ENCODE data around the gene RET. TPM values are rescaled to one million over a fixed set of nuclear protein-coding genes. Genes with fewer than 3 reads are reported as not detected.

The RET gene
- total RNA-seq, 4 donors from 2014 or later: 0.27 to 2.1 (median 0.88) TPM

GRCh38 chr10:43061760-43062159 lies 15.1 kb upstream of the RET start:
- intact Hi-C loops (cut with DNase I): no loop called here
- 92 to 100% methylated on average over 4 to 8 of the region's 9 CpGs for WGBS, 2 donors
- no peak overlapping the region for H3K4me3 ChIP-seq (replicated peaks in 1 of 3)
- no peaks in the 10 kb centered on the region for H3K4me1 ChIP-seq
- no peaks in the 10 kb centered on the region for H3K27me3 ChIP-seq
- no peaks in the 10 kb centered on the region for H3K36me3 ChIP-seq
- no peak for TF ChIP-seq POLR2A (IDR thresholded peaks at IDR 0.05)
- TF ChIP-seq CTCF (IDR thresholded peaks at IDR 0.05): no peak
- H3K27ac ChIP-seq: no peak overlapping the region
- no peaks in the 10 kb centered on the region for H3K9me3 ChIP-seq
- no peak for DNase-seq

GRCh38 chr10:43062402-43063160 lies 14.3 kb upstream of the RET start:
- WGBS, 2 donors: 89 to 91% methylated on average over 11 to 18 of the region's 18 CpGs
- intact Hi-C loops (cut with DNase I): no loop called here

GRCh38 chr10:43064331-43065075 lies 12.4 kb upstream of the RET start:
- H3K9me3 ChIP-seq: no peaks in the 10 kb centered on the region
- 73 to 81% methylated on average over 9 to 11 of the region's 11 CpGs for WGBS, 2 donors
- intact Hi-C loops (cut with DNase I): no loop called here
- H3K27me3 ChIP-seq: no peaks in the 10 kb centered on the region
- no peak for TF ChIP-seq CTCF (IDR thresholded peaks at IDR 0.05)
- no peak for DNase-seq
- H3K4me3 ChIP-seq (replicated peaks in 1 of 3): no peak overlapping the region
- H3K27ac ChIP-seq: no peak overlapping the region
- H3K36me3 ChIP-seq: no peaks in the 10 kb centered on the region
- H3K4me1 ChIP-seq: no peaks in the 10 kb centered on the region

More at GRCh38 chr10:43062402-43063160, 14.3 kb upstream of the RET start:
- DNase-seq: no peak
- H3K4me1 ChIP-seq: no peaks in the 10 kb centered on the region
- TF ChIP-seq POLR2A (IDR thresholded peaks at IDR 0.05) (no peak), CTCF (IDR thresholded peaks at IDR 0.05) (no peak)
- H3K4me3 ChIP-seq (replicated peaks in 1 of 3): no peak overlapping the region
- no peaks in the 10 kb centered on the region for H3K9me3 ChIP-seq
- H3K27ac ChIP-seq: no peak overlapping the region
- H3K27me3 ChIP-seq: no peaks in the 10 kb centered on the region
- no peaks in the 10 kb centered on the region for H3K36me3 ChIP-seq

DNA sequence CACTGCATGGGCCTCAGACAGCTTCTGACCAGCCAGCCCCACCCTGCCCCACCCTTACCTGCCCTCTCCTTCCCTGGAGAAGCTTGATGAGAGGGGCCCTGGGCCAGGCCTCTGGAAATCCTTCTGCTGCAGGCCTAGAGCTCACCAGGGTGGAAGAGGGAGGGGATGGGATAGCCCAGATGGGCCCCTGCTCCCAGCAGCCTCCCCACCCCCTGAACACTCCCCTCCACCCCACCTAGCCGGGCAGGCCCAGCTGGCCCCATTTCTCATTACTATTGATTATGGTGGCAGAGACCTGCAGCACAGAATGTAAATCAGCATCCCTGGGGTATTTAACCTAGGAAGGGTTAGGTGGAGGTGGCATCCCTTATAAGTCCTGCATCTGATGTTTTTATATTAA lies 11.6 kb upstream of the RET start:
- no peak for DNase-seq
- intact Hi-C loops (cut with DNase I): no loop called here
- 50 to 83% methylated on average over 1 of the region's 1 CpG for WGBS, 2 donors

More for the DNA sequence above, 11.6 kb upstream of the RET start:
- Histone ChIP-seq H3K36me3 (no peaks in the 10 kb centered on the region), H3K4me3 (replicated peaks in 1 of 3) (no peak overlapping the region), H3K9me3 (no peaks in the 10 kb centered on the region), H3K4me1 (no peaks in the 10 kb centered on the region), H3K27ac (no peak overlapping the region), H3K27me3 (no peaks in the 10 kb centered on the region)
- TF ChIP-seq POLR2A (IDR thresholded peaks at IDR 0.05) (no peak), CTCF (IDR thresholded peaks at IDR 0.05) (no peak)

All from thyroid gland (tissue), 4 donors.